H1 (cell line): ENCODE results near the gene BLMH. TPM values are rescaled to one million over a fixed set of nuclear protein-coding genes. Genes with fewer than 3 reads are reported as not detected.

Experiments used
- JUND ChIP-seq: IDR thresholded peaks from 2 replicates; pipeline ENCODE4 v1.6.1; 2011; ENCODE audit warnings: mild to moderate bottlenecking, improper control_type of control experiment, low read length
- KDM1A ChIP-seq: fragments of 200-600, 300-600 bp; sonication (generic); IDR thresholded peaks from 2 replicates; pipeline ENCODE4 v1.7.1; 2016; ENCODE audit warnings: mild to moderate bottlenecking, low read length, borderline replicate concordance
- MAFK ChIP-seq: IDR thresholded peaks from 2 replicates; pipeline ENCODE4 v1.6.1; 2012; ENCODE audit warnings: low read depth, mild to moderate bottlenecking, improper control_type of control experiment, low read length
- RNF2 ChIP-seq: fragments of 200-900, 300-1000 bp; sonication (generic); IDR thresholded peaks from 2 replicates; pipeline ENCODE4 v1.7.1; 2016; ENCODE audit warnings: borderline replicate concordance, low read depth, mild to moderate bottlenecking, antibody characterized with exemption, low read length; ENCODE audit not compliant: poor library complexity, severe bottlenecking; ENCODE audit errors: missing control alignments
- ZNF274 ChIP-seq: IDR thresholded peaks from 2 replicates; pipeline ENCODE4 v1.7.0; 2012; ENCODE audit warnings: low read length, borderline replicate concordance; ENCODE audit errors: extremely low read depth
- polyA plus RNA-seq, 7 experiments: library from polyadenylated mRNA; depleted of rRNA in 3 of 7; stranded (reverse) in 5 of 7; unstranded in 2 of 7; fragments of >200 nt in 5 of 7; fragments of 200-250 nt in 2 of 7; gene quantifications; 1 replicate in 5 of 7; 2 replicates in 1 of 7; 4 replicates in 1 of 7; pipeline versions ENCODE4 v1.2.1 to v1.2.3, GENCODE V29; 2011 to 2013; ENCODE audit warnings: missing spikeins in 2 of 7, mixed read lengths in 2 of 7
- total RNA-seq: library from RNA; stranded (reverse); fragmentation: NEBNext Ultra II Directional; extraction: Animal tissue kit (Norgen Biotek cat#: 25700); gene quantifications from 2 replicates; pipeline ENCODE4 v1.2.1, GENCODE V29; 2021
- TF ChIP-seq, protein P1 (sequence below), 3 experiments: IDR thresholded peaks; 1 replicate in 2 of 3; 2 replicates in 1 of 3; pipeline versions ENCODE4 v1.5.1 to v1.6.1; 2011; ENCODE audit warnings: low read length in 3 of 3, mild to moderate bottlenecking in 3 of 3, inconsistent platforms in 2 of 3, low read depth in 1 of 3, moderate library complexity in 1 of 3; ENCODE audit not compliant: insufficient read depth in 1 of 3; ENCODE audit errors: control extremely low read depth in 1 of 3

The BLMH gene
- total and polyA plus RNA-seq, 2 of the 8 experiments (the other 6 are each of a cell fraction or from before 2014, with no cell fraction given), result 18.2 to 74.3 TPM

DNA sequence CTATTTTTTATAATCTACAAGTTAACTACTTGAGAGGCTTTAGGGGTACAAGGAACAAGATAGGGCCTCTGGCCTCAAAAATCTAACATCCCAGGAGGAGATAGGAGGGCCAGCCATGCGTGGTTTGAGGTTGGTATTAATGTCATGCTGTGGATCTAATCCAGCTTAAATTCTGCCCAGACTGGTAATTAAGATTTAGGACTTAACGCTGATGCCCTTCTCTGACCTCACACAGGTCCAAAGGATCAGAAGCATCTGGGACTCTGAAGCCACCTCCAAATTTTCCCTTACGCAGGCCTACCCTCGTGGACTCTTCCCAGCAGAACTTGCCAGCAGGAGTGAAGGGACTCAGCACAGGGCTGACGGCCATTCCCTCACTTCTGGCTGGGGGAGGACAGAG, 71.3 kb downstream of the BLMH start (continued):
- TF ChIP-seq RNF2 (no peak), JUND (no peak), MAFK (no peak), ZNF274 (no peak), KDM1A (no peak)
- TF ChIP-seq, protein P1, sequence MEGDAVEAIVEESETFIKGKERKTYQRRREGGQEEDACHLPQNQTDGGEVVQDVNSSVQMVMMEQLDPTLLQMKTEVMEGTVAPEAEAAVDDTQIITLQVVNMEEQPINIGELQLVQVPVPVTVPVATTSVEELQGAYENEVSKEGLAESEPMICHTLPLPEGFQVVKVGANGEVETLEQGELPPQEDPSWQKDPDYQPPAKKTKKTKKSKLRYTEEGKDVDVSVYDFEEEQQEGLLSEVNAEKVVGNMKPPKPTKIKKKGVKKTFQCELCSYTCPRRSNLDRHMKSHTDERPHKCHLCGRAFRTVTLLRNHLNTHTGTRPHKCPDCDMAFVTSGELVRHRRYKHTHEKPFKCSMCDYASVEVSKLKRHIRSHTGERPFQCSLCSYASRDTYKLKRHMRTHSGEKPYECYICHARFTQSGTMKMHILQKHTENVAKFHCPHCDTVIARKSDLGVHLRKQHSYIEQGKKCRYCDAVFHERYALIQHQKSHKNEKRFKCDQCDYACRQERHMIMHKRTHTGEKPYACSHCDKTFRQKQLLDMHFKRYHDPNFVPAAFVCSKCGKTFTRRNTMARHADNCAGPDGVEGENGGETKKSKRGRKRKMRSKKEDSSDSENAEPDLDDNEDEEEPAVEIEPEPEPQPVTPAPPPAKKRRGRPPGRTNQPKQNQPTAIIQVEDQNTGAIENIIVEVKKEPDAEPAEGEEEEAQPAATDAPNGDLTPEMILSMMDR (IDR thresholded peaks at IDR 0.05; ENCODE audit: control extremely low read depth in 1 of 3, insufficient read depth in 1 of 3, low read depth in 1 of 3, low read length in 3 of 3), result no peak
